ENCODE data around the gene FAM98B.

The FAM98B gene

DNA sequence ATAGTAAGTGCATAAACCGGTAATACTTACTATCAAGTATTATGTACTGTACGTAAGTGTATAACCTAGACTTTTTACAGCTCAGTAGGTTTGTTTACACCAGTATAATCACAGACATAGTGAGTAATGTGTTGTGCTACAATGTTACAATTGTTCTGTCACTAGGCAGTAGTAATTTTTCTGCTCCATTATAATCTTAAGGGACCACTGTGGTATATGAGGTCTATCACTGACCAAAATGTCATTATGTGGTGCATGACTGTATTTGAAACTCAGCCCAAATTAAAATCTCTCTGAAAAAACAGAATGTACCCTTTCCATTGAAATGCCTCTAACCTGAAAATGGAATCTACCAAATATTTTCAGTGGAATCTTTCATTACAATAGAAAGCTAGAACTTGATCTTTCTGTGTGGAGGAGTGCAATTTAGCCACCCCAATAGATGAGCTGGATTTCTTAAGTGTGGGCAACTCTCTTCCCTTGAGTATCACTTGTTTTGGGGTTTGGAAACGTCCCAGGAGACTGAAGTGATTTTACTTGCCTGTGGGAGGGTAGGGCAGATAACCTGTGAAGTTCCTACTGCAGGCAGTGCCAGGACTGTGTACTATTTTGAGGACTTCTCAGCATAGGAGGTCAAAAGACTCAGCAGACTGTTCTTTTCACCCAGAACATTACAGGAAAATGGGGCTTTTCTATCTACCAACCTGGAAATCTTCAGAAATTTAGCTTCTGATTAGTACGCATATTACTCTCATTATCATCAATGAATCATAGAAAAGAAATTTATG lies 50.9 kb downstream of the FAM98B start:
- peaks cover 3% of the 10 kb centered on the region for H3K4me1 ChIP-seq (ENCODE audit: control insufficient read depth, insufficient read depth, low read length)
- H3K27me3 ChIP-seq (ENCODE audit: control insufficient read depth, insufficient read depth, low read length, poor library complexity, severe bottlenecking): no peaks in the 10 kb centered on the region
- no peaks in the 10 kb centered on the region for H3K36me3 ChIP-seq (ENCODE audit: control insufficient read depth, insufficient read depth, low read length)
- H3K27ac ChIP-seq (ENCODE audit: insufficient read depth, low read depth, low read length, poor library complexity, severe bottlenecking): no peak overlapping the region
- no peaks in the 10 kb centered on the region for H3K9me3 ChIP-seq (ENCODE audit: control insufficient read depth, low read length)
- WGBS, 2 experiments: 79 to 86% methylated on average over 2 of the region's 4 CpGs
- H3K4me3 ChIP-seq (ENCODE audit: insufficient read depth, low read depth, low read length): no peak overlapping the region

DNA sequence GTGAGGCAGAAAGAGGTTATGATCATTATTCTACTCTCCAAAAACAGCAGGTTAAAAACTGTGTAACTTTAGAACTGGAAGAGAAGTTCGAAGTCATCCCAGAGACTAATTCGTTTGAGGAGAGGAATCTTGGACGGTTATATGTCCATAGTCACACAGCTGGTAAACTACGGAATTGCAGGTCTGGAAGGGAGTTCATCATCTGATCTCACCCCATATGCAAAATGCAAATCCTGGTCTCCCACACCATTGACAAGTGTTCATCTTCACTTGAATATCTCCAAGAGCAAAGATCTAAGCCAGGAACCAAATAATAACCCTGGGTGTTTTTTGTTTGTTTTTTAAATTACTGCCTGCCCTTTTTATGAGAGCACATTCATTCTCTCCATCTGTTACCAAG lies 53.1 kb downstream of the FAM98B start:
- Histone ChIP-seq H3K27me3 (ENCODE audit: control insufficient read depth, insufficient read depth, low read length, poor library complexity, severe bottlenecking) (no peaks in the 10 kb centered on the region), H3K4me3 (ENCODE audit: insufficient read depth, low read depth, low read length) (no peak overlapping the region), H3K4me1 (ENCODE audit: control insufficient read depth, insufficient read depth, low read length) (peaks cover 3% of the 10 kb centered on the region), H3K27ac (ENCODE audit: insufficient read depth, low read depth, low read length, poor library complexity, severe bottlenecking) (no peak overlapping the region), H3K9me3 (ENCODE audit: control insufficient read depth, low read length) (no peaks in the 10 kb centered on the region), H3K36me3 (ENCODE audit: control insufficient read depth, insufficient read depth, low read length) (no peaks in the 10 kb centered on the region)
- 83% methylated on average over 4 of the region's 4 CpGs for WGBS, 2 experiments

DNA sequence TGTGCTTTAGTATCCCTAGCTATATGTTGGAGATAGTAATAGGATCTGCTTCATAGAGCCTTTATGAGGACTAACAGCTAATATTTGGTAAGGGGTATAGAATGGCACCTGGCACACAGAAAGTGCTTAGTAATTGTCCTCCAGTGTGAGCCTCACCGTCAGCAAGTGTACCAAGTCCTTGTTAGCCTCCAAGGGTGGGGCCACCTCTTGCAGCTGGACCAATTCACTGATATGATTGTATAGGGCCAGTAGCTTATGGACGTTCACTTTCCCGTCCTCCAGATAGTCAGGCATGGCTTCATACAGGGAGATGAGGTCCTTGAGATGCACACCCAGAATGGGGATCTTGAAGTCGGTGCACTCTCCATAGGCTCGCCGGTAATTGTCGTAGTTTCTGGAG lies 53.6 kb downstream of the FAM98B start:
- Histone ChIP-seq H3K4me1 (ENCODE audit: control insufficient read depth, insufficient read depth, low read length) (no peaks in the 10 kb centered on the region), H3K27me3 (ENCODE audit: control insufficient read depth, insufficient read depth, low read length, poor library complexity, severe bottlenecking) (no peaks in the 10 kb centered on the region), H3K9me3 (ENCODE audit: control insufficient read depth, low read length) (no peaks in the 10 kb centered on the region), H3K27ac (ENCODE audit: insufficient read depth, low read depth, low read length, poor library complexity, severe bottlenecking) (no peak overlapping the region), H3K4me3 (ENCODE audit: insufficient read depth, low read depth, low read length) (no peak overlapping the region), H3K36me3 (ENCODE audit: control insufficient read depth, insufficient read depth, low read length) (no peaks in the 10 kb centered on the region)
- WGBS, 2 experiments: 93 to 95% methylated on average over 7 of the region's 7 CpGs

DNA sequence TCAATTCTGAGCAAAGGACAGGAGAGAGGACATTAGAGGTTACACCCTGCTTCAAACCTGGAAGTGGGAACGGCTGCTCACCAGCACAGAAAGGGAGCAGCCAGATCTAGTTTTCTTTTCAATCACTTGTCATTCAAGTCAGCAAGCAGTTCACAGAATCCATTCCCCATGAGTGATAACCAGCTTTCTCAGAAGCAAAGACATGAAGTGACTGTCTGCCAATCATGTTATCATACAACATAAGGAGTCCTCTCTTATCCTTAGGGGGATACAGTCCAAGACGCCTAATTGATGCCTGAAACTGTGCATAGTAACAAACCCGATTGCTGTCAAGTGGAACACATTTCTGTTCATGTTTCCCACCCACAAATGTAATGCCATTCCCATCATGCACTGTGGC lies 54.7 kb downstream of the FAM98B start:
- 90 to 97% methylated on average over 3 of the region's 3 CpGs for WGBS, 2 experiments
- H3K4me3 ChIP-seq (ENCODE audit: insufficient read depth, low read depth, low read length): no peak overlapping the region
- no peaks in the 10 kb centered on the region for H3K4me1 ChIP-seq (ENCODE audit: control insufficient read depth, insufficient read depth, low read length)
- H3K36me3 ChIP-seq (ENCODE audit: control insufficient read depth, insufficient read depth, low read length): no peaks in the 10 kb centered on the region
- H3K27me3 ChIP-seq (ENCODE audit: control insufficient read depth, insufficient read depth, low read length, poor library complexity, severe bottlenecking): no peaks in the 10 kb centered on the region
- no peaks in the 10 kb centered on the region for H3K9me3 ChIP-seq (ENCODE audit: control insufficient read depth, low read length)
- no peak overlapping the region for H3K27ac ChIP-seq (ENCODE audit: insufficient read depth, low read depth, low read length, poor library complexity, severe bottlenecking)

DNA sequence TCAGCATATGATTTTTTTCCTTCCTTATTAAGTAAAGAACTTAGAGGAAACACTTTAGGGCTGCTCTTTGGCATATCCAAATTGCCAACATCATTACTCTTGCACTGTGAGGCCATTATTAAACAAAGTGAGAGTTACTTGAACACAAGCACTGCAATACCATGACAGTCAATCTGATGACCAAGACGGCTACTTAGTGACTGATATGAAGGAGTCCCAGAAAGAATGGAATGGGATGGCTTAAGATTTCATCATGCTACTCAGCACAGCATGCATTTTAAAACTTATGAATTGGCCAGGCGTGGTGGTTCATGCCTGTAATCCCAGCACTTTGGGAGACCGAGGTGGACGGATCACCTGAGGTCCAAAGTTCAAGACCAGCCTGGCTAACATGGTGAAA lies 55.2 kb downstream of the FAM98B start:
- Histone ChIP-seq H3K27ac (ENCODE audit: insufficient read depth, low read depth, low read length, poor library complexity, severe bottlenecking) (no peak overlapping the region), H3K36me3 (ENCODE audit: control insufficient read depth, insufficient read depth, low read length) (no peaks in the 10 kb centered on the region)
- 87 to 93% methylated on average over 4 of the region's 4 CpGs for WGBS, 2 experiments

DNA sequence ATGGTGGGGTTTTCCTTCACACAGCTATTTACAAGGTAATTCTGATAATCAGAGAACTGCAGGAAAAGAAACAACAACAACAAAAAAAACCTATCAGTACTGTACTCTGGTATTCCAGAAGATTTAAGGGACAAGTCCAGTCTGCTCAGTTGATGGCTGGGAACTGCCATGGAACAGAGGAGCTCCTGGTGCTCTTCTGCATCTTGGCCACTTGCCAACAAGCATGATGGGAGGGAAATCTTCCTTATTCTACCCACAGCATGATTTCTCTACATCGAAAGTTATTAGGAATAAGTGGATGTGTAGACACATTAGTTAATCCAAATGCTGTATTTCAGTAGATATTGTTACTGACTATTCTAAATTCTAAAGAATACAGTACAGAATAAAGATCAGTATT lies 59.0 kb downstream of the FAM98B start:
- no peaks in the 10 kb centered on the region for H3K9me3 ChIP-seq (ENCODE audit: control insufficient read depth, low read length)
- no peak overlapping the region for H3K27ac ChIP-seq (ENCODE audit: insufficient read depth, low read depth, low read length, poor library complexity, severe bottlenecking)
- H3K4me3 ChIP-seq (ENCODE audit: insufficient read depth, low read depth, low read length): no peak overlapping the region
- H3K27me3 ChIP-seq (ENCODE audit: control insufficient read depth, insufficient read depth, low read length, poor library complexity, severe bottlenecking): no peaks in the 10 kb centered on the region
- WGBS, 2 experiments: no CpG with 5 or more reads among the region's 1 CpG
- peaks cover 17% of the 10 kb centered on the region for H3K4me1 ChIP-seq (ENCODE audit: control insufficient read depth, insufficient read depth, low read length)
- H3K36me3 ChIP-seq (ENCODE audit: control insufficient read depth, insufficient read depth, low read length): no peaks in the 10 kb centered on the region

More for the DNA sequence above, 55.2 kb downstream of the FAM98B start:
- Histone ChIP-seq H3K4me1 (ENCODE audit: control insufficient read depth, insufficient read depth, low read length) (no peaks in the 10 kb centered on the region), H3K9me3 (ENCODE audit: control insufficient read depth, low read length) (no peaks in the 10 kb centered on the region), H3K4me3 (ENCODE audit: insufficient read depth, low read depth, low read length) (no peak overlapping the region), H3K27me3 (ENCODE audit: control insufficient read depth, insufficient read depth, low read length, poor library complexity, severe bottlenecking) (no peaks in the 10 kb centered on the region)

DNA sequence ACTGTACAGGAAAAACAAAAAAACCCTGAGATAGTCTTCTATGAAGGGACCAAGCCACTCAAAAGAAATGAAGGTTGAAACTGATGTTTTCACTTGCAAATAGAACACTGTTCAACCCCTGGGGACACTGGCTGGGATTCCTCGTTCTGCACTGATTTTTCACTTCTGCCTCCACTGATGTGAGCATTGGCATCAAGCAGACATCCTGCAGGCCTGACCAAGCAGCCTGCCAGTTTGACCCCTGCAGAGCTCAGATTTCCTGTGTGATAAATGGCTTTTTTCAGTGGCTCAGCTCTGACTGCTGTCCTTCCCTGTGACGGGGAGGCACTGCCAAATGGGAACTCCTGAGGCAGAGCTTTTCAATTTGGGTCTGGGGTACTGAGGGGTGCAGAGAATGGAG lies 60.7 kb downstream of the FAM98B start:
- H3K4me1 ChIP-seq (ENCODE audit: control insufficient read depth, insufficient read depth, low read length): peaks cover 17% of the 10 kb centered on the region
- no peaks in the 10 kb centered on the region for H3K9me3 ChIP-seq (ENCODE audit: control insufficient read depth, low read length)
- WGBS, 2 experiments: 28 to 33% methylated on average over 2 of the region's 2 CpGs
- H3K27ac ChIP-seq (ENCODE audit: insufficient read depth, low read depth, low read length, poor library complexity, severe bottlenecking): no peak overlapping the region
- no peaks in the 10 kb centered on the region for H3K27me3 ChIP-seq (ENCODE audit: control insufficient read depth, insufficient read depth, low read length, poor library complexity, severe bottlenecking)
- no peaks in the 10 kb centered on the region for H3K36me3 ChIP-seq (ENCODE audit: control insufficient read depth, insufficient read depth, low read length)
- no peak overlapping the region for H3K4me3 ChIP-seq (ENCODE audit: insufficient read depth, low read depth, low read length)

DNA sequence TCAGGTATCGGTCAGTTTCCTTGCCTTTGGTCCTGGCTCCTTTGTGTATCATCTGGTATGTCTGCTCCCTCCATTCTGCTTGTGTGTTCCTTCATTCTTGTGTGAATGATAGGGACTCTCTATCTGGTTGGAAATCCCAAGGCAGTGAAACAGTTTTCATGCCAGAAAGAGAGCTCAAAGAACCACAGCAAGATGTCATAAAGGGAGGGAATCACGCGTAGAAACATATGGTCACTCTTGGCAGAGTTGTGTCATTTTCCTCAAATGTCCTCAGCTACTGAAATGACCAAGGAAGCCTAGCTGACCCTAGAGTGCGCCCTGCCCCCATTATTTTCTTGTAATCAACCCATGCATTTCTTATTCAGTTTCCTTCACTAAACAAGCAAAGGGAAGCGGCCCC lies 62.7 kb downstream of the FAM98B start:
- Histone ChIP-seq H3K4me1 (ENCODE audit: control insufficient read depth, insufficient read depth, low read length) (peaks cover 17% of the 10 kb centered on the region), H3K36me3 (ENCODE audit: control insufficient read depth, insufficient read depth, low read length) (no peaks in the 10 kb centered on the region), H3K27ac (ENCODE audit: insufficient read depth, low read depth, low read length, poor library complexity, severe bottlenecking) (no peak overlapping the region), H3K4me3 (ENCODE audit: insufficient read depth, low read depth, low read length) (no peak overlapping the region), H3K27me3 (ENCODE audit: control insufficient read depth, insufficient read depth, low read length, poor library complexity, severe bottlenecking) (no peaks in the 10 kb centered on the region), H3K9me3 (ENCODE audit: control insufficient read depth, low read length) (no peaks in the 10 kb centered on the region)
- WGBS, 2 experiments: 83 to 89% methylated on average over 5 of the region's 5 CpGs

DNA sequence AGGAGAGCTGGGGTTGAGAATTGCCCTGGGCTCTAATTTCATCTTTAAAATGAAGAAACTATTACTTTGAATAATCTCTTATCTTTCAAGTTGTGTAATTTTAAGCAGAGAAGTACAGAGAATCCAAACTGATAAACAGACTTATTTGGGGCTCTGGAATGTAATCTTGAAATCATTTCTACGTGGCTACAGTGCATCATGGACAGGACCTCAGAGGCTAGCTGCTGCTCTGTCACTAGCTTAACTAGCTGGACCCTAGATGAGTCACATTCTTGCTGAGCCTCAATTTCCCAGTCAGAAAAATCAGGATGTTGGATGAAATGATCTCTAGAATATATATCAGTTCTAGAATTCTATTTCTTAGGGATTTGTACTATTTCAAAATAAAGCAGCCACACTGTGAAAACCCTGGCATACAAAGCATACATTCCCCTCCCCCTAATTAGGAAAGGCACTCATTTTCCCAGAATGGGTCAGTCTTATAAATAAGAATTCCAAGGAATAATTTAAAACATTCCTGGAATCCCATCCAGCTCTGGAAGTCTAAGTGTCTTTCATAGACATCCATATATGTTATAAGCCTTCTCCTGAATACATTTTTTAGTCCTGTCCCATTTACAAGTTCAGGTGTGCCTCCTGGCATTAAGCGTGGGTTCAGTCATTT lies 63.5 kb downstream of the FAM98B start:
- Histone ChIP-seq H3K27ac (ENCODE audit: insufficient read depth, low read depth, low read length, poor library complexity, severe bottlenecking) (no peak overlapping the region), H3K4me1 (ENCODE audit: control insufficient read depth, insufficient read depth, low read length) (peaks cover 17% of the 10 kb centered on the region), H3K4me3 (ENCODE audit: insufficient read depth, low read depth, low read length) (no peak overlapping the region), H3K36me3 (ENCODE audit: control insufficient read depth, insufficient read depth, low read length) (no peaks in the 10 kb centered on the region), H3K27me3 (ENCODE audit: control insufficient read depth, insufficient read depth, low read length, poor library complexity, severe bottlenecking) (no peaks in the 10 kb centered on the region), H3K9me3 (ENCODE audit: control insufficient read depth, low read length) (no peaks in the 10 kb centered on the region)
- WGBS, 2 experiments: 94% methylated on average over 2 of the region's 2 CpGs

DNA sequence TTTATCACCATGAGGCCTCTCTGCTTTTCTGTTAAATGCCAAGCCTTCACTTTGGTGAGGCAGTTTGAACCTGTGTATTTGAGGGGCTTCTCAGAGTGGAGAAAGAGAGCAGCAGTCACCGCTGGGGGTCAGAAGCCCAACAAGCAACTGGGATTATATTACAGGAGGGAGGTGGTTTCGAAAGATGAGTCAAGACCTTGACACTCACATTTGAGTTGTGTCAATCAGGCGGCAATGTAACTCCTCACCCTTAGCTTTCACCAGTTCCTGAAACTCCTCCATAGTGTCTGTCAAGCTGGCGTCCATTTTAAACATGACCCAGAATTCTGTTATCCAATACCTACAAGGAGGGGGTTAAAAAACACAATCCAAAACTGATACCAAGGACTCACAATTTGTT lies 64.2 kb downstream of the FAM98B start:
- WGBS, 2 experiments: 74 to 78% methylated on average over 4 of the region's 4 CpGs
- Histone ChIP-seq H3K4me1 (ENCODE audit: control insufficient read depth, insufficient read depth, low read length) (peaks cover 17% of the 10 kb centered on the region), H3K27me3 (ENCODE audit: control insufficient read depth, insufficient read depth, low read length, poor library complexity, severe bottlenecking) (no peaks in the 10 kb centered on the region)

More for the DNA sequence above, 64.2 kb downstream of the FAM98B start:
- H3K36me3 ChIP-seq (ENCODE audit: control insufficient read depth, insufficient read depth, low read length): no peaks in the 10 kb centered on the region
- H3K9me3 ChIP-seq (ENCODE audit: control insufficient read depth, low read length): no peaks in the 10 kb centered on the region
- no peak overlapping the region for H3K27ac ChIP-seq (ENCODE audit: insufficient read depth, low read depth, low read length, poor library complexity, severe bottlenecking)
- H3K4me3 ChIP-seq (ENCODE audit: insufficient read depth, low read depth, low read length): no peak overlapping the region
